Stimulated activated naive CD8-positive, alpha-beta T cell treated with anti-CD3 and anti-CD28 coated beads, Interleukin-15, amount 100 ng/mL, for 72 hours (primary cell): ENCODE measurements around the gene KDM4C.

ENCODE experiments used
- ATAC-seq: fragments of 150-1000 bp; cut with Tn5 transposase; 2 replicates; pipeline ENCODE4 v1.10.0; 2021; ENCODE audit warnings: mild to moderate bottlenecking, moderate library complexity
- DNase-seq, 2 donors: peaks; one replicate each; pipeline ENCODE4 v3.0.0; 2021 to 2022
- H3K27ac Mint-ChIP-seq, 2 donors: one replicate each; pipeline ENCODE4 v1.8.0; 2022; ENCODE audit warnings: mild to moderate bottlenecking in 2 of 2, mixed read lengths in 2 of 2, moderate library complexity in 2 of 2
- H3K27me3 Mint-ChIP-seq: one replicate; pipeline ENCODE4 v1.8.0; 2022; ENCODE audit warnings: mixed read lengths
- H3K4me1 Mint-ChIP-seq: one replicate; pipeline ENCODE4 v1.8.0; 2022; ENCODE audit warnings: mild to moderate bottlenecking, mixed read lengths
- H3K4me3 Mint-ChIP-seq, 2 donors: one replicate each; pipeline ENCODE4 v1.8.0; 2022; ENCODE audit warnings: mild to moderate bottlenecking in 2 of 2, mixed read lengths in 2 of 2, moderate library complexity in 1 of 2
- H3K9me3 Mint-ChIP-seq, 2 donors: one replicate each; pipeline ENCODE4 v1.8.0; 2022; ENCODE audit warnings: mixed read lengths in 2 of 2

Gene KDM4C

GRCh38 chr9:6893350-6894131, 135.8 kb downstream of the KDM4C start:
- Mint-ChIP-seq H3K4me1 (peaks cover 63% of the 10 kb centered on the region), H3K27ac (peak overlapping the region; percentile 4 to 67), H3K9me3 (no peaks in the 10 kb centered on the region), H3K27me3 (no peaks in the 10 kb centered on the region), H3K4me3 (peak overlapping the region; percentile 64)
- DNase-seq (peak in 1 of 2 donors; percentile 29), ATAC-seq (peak; percentile 61)

- H3K4me3 Mint-ChIP-seq = peak overlapping the region in 1 of 2 donors; percentile 64
- DNase-seq = peak in 1 of 2 donors; percentile 50
- H3K4me1 Mint-ChIP-seq = peaks cover 67% of the 10 kb centered on the region
- H3K9me3 Mint-ChIP-seq = no peaks in the 10 kb centered on the region
- H3K27me3 Mint-ChIP-seq = no peaks in the 10 kb centered on the region
- H3K27ac Mint-ChIP-seq = peak overlapping the region; percentile 4 to 67
- peak; percentile 97 for ATAC-seq
Measured at GRCh38 chr9:6894135-6894534, 136.4 kb downstream of the KDM4C start.

GRCh38 chr9:6895754-6896153, 138.0 kb downstream of the KDM4C start:
- Mint-ChIP-seq H3K4me3 (no peak overlapping the region), H3K27ac (no peak overlapping the region), H3K27me3 (no peaks in the 10 kb centered on the region), H3K4me1 (peaks cover 68% of the 10 kb centered on the region), H3K9me3 (no peaks in the 10 kb centered on the region)
- ATAC-seq (no peak), DNase-seq (no peak)

GRCh38 chr9:6896562-6896961, 138.8 kb downstream of the KDM4C start:
- no peak for DNase-seq
- no peak overlapping the region for H3K4me3 Mint-ChIP-seq
- ATAC-seq = peak; percentile 46
- no peaks in the 10 kb centered on the region for H3K9me3 Mint-ChIP-seq
- no peaks in the 10 kb centered on the region for H3K27me3 Mint-ChIP-seq
- H3K27ac Mint-ChIP-seq = no peak overlapping the region
- peaks cover 72% of the 10 kb centered on the region for H3K4me1 Mint-ChIP-seq

GRCh38 chr9:6897207-6897822, 139.5 kb downstream of the KDM4C start:
- ATAC-seq (no peak), DNase-seq (no peak)
- Mint-ChIP-seq H3K4me3 (no peak overlapping the region), H3K27me3 (no peaks in the 10 kb centered on the region), H3K4me1 (peaks cover 80% of the 10 kb centered on the region), H3K9me3 (no peaks in the 10 kb centered on the region), H3K27ac (no peak overlapping the region)

GRCh38 chr9:6897898-6898302, 140.1 kb downstream of the KDM4C start:
- peaks cover 85% of the 10 kb centered on the region for H3K4me1 Mint-ChIP-seq
- H3K27ac Mint-ChIP-seq = no peak overlapping the region
- no peak for ATAC-seq

GRCh38 chr9:6899274-6899673, 141.5 kb downstream of the KDM4C start:
- DNase-seq (no peak), ATAC-seq (no peak)
- Mint-ChIP-seq H3K9me3 (no peaks in the 10 kb centered on the region), H3K27ac (no peak overlapping the region), H3K4me1 (peaks cover 72% of the 10 kb centered on the region), H3K4me3 (no peak overlapping the region), H3K27me3 (no peaks in the 10 kb centered on the region)

More at GRCh38 chr9:6897898-6898302, 140.1 kb downstream of the KDM4C start:
- Mint-ChIP-seq H3K4me3 (no peak overlapping the region), H3K27me3 (no peaks in the 10 kb centered on the region), H3K9me3 (no peaks in the 10 kb centered on the region)
- DNase-seq = no peak

- Mint-ChIP-seq H3K4me1 (peaks cover 60% of the 10 kb centered on the region), H3K27me3 (no peaks in the 10 kb centered on the region), H3K27ac (peak overlapping the region in 1 of 2 donors; percentile 49), H3K4me3 (no peak overlapping the region), H3K9me3 (no peaks in the 10 kb centered on the region)
- ATAC-seq = no peak
- DNase-seq = no peak
Measured at GRCh38 chr9:6900440-6900883, 142.7 kb downstream of the KDM4C start.

GRCh38 chr9:6901180-6901579, 143.4 kb downstream of the KDM4C start:
- ATAC-seq (peak; percentile 60), DNase-seq (no peak)
- Mint-ChIP-seq H3K27ac (no peak overlapping the region), H3K9me3 (no peaks in the 10 kb centered on the region), H3K4me1 (peaks cover 66% of the 10 kb centered on the region), H3K4me3 (no peak overlapping the region), H3K27me3 (no peaks in the 10 kb centered on the region)

GRCh38 chr9:6902423-6902822, 144.7 kb downstream of the KDM4C start:
- peak; percentile 78 for ATAC-seq
- H3K9me3 Mint-ChIP-seq = no peaks in the 10 kb centered on the region
- H3K4me1 Mint-ChIP-seq = peaks cover 55% of the 10 kb centered on the region
- H3K4me3 Mint-ChIP-seq = no peak overlapping the region
- no peak for DNase-seq
- H3K27me3 Mint-ChIP-seq = no peaks in the 10 kb centered on the region
- H3K27ac Mint-ChIP-seq = peak overlapping the region in 1 of 2 donors; percentile 5

- no peak overlapping the region for H3K27ac Mint-ChIP-seq
- no peaks in the 10 kb centered on the region for H3K9me3 Mint-ChIP-seq
- H3K4me3 Mint-ChIP-seq = no peak overlapping the region
- DNase-seq (no peak), ATAC-seq (no peak)
- no peaks in the 10 kb centered on the region for H3K27me3 Mint-ChIP-seq
- H3K4me1 Mint-ChIP-seq = peaks cover 41% of the 10 kb centered on the region
Measured at GRCh38 chr9:6904371-6904770, 146.6 kb downstream of the KDM4C start.

GRCh38 chr9:6905850-6906375, 148.1 kb downstream of the KDM4C start:
- no peak for DNase-seq
- no peak for ATAC-seq
- no peaks in the 10 kb centered on the region for H3K9me3 Mint-ChIP-seq
- H3K27me3 Mint-ChIP-seq = no peaks in the 10 kb centered on the region
- H3K4me3 Mint-ChIP-seq = no peak overlapping the region
- peaks cover 26% of the 10 kb centered on the region for H3K4me1 Mint-ChIP-seq
- peak overlapping the region in 1 of 2 donors; percentile 65 for H3K27ac Mint-ChIP-seq

- H3K27ac Mint-ChIP-seq = no peak overlapping the region
Measured at GRCh38 chr9:6907772-6908381, 150.1 kb downstream of the KDM4C start.

GRCh38 chr9:6909181-6909580, 151.4 kb downstream of the KDM4C start:
- no peak overlapping the region for H3K4me3 Mint-ChIP-seq
- H3K27ac Mint-ChIP-seq = no peak overlapping the region
- ATAC-seq (no peak), DNase-seq (no peak)
- no peaks in the 10 kb centered on the region for H3K27me3 Mint-ChIP-seq
- H3K4me1 Mint-ChIP-seq = peaks cover 17% of the 10 kb centered on the region
- no peaks in the 10 kb centered on the region for H3K9me3 Mint-ChIP-seq

More at GRCh38 chr9:6907772-6908381, 150.1 kb downstream of the KDM4C start:
- no peak for ATAC-seq
- Mint-ChIP-seq H3K27me3 (no peaks in the 10 kb centered on the region), H3K4me1 (peaks cover 17% of the 10 kb centered on the region), H3K4me3 (no peak overlapping the region), H3K9me3 (no peaks in the 10 kb centered on the region)
- DNase-seq = no peak

- Mint-ChIP-seq H3K27ac (no peak overlapping the region), H3K9me3 (no peaks in the 10 kb centered on the region), H3K27me3 (no peaks in the 10 kb centered on the region), H3K4me3 (no peak overlapping the region), H3K4me1 (peaks cover 17% of the 10 kb centered on the region)
- ATAC-seq (no peak), DNase-seq (no peak)
Measured at GRCh38 chr9:6910032-6910431, 152.3 kb downstream of the KDM4C start.

- H3K27me3 Mint-ChIP-seq = no peaks in the 10 kb centered on the region
- no peaks in the 10 kb centered on the region for H3K9me3 Mint-ChIP-seq
- H3K4me3 Mint-ChIP-seq = no peak overlapping the region
- peaks cover 16% of the 10 kb centered on the region for H3K4me1 Mint-ChIP-seq
- H3K27ac Mint-ChIP-seq = no peak overlapping the region
- ATAC-seq = no peak
- DNase-seq = no peak
Measured at GRCh38 chr9:6910497-6910896, 152.7 kb downstream of the KDM4C start.
